Parathyroid adenoma (tissue), 2 donors: ENCODE data around the gene TEP1.

Experiments used
- H2AFZ ChIP-seq: fragments of 300-600 bp; sonication (generic); one replicate; pipeline ENCODE4 v1.7.0; 2017; ENCODE audit warnings: antibody characterized with exemption, mild to moderate bottlenecking
- H3K27ac ChIP-seq: fragments of 300-600 bp; sonication (generic); one replicate; pipeline ENCODE4 v1.7.0; 2017
- H3K27me3 ChIP-seq: fragments of 300-600 bp; sonication (generic); one replicate; pipeline ENCODE4 v1.7.0; 2017; ENCODE audit warnings: low read length; ENCODE audit not compliant: control insufficient read depth, insufficient read depth
- H3K36me3 ChIP-seq: fragments of 300-600 bp; sonication (generic); one replicate; pipeline ENCODE4 v1.7.0; 2017; ENCODE audit warnings: low read length; ENCODE audit not compliant: control insufficient read depth, insufficient read depth
- H3K4me1 ChIP-seq: fragments of 300-600 bp; sonication (generic); one replicate; pipeline ENCODE4 v1.7.0; 2017; ENCODE audit warnings: control low read depth
- H3K4me2 ChIP-seq: fragments of 300-600 bp; sonication (generic); one replicate; pipeline ENCODE4 v1.7.0; 2017; ENCODE audit warnings: low read length
- H3K4me3 ChIP-seq: fragments of 300-600 bp; sonication (generic); one replicate; pipeline ENCODE4 v1.7.0; 2017; ENCODE audit warnings: low read depth, low read length
- H3K79me2 ChIP-seq: fragments of 300-600 bp; sonication (generic); one replicate; pipeline ENCODE4 v1.7.0; 2017; ENCODE audit warnings: control low read depth
- H3K9ac ChIP-seq: fragments of 300-600 bp; sonication (generic); one replicate; pipeline ENCODE4 v1.7.0; 2017; ENCODE audit warnings: mild to moderate bottlenecking
- H3K9me3 ChIP-seq: fragments of 300-600 bp; sonication (generic); one replicate; pipeline ENCODE4 v1.7.0; 2017; ENCODE audit warnings: low read length; ENCODE audit not compliant: control insufficient read depth
- TF ChIP-seq, protein P1 (sequence below): fragments of 300-600 bp; sonication (generic); IDR thresholded peaks from one replicate; pipeline ENCODE4 v1.7.0; 2017; ENCODE audit warnings: antibody characterized with exemption, mild to moderate bottlenecking
- donor health status: primary hyperparathyroidism.

The TEP1 gene

DNA sequence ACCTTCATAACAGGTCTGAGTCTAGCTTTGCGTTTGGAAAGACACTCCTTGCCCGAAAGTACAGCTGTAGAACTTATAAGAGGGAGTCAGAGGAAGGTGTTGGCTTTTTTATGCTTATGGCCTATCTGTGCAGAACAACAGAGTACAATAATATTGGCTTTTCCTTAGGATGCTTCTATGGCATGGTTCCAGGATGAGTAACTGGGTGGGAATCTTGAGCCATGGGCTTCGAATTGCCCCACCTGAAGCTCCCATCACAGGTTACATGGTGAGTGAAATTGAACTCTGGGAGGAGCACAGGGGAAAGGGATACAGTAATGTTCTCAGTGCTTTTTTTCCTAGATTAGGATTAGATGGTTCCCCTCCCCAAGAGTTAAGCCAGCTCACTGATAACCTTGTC, 56.9 kb downstream of the TEP1 start:
- H3K36me3 ChIP-seq, result no peaks in the 10 kb centered on the region
- H3K4me1 ChIP-seq, result no peaks in the 10 kb centered on the region
- no peaks in the 10 kb centered on the region for H3K9me3 ChIP-seq
- H3K27ac ChIP-seq, result no peak overlapping the region
- no peak overlapping the region for H2AFZ ChIP-seq
- TF ChIP-seq, protein P1, sequence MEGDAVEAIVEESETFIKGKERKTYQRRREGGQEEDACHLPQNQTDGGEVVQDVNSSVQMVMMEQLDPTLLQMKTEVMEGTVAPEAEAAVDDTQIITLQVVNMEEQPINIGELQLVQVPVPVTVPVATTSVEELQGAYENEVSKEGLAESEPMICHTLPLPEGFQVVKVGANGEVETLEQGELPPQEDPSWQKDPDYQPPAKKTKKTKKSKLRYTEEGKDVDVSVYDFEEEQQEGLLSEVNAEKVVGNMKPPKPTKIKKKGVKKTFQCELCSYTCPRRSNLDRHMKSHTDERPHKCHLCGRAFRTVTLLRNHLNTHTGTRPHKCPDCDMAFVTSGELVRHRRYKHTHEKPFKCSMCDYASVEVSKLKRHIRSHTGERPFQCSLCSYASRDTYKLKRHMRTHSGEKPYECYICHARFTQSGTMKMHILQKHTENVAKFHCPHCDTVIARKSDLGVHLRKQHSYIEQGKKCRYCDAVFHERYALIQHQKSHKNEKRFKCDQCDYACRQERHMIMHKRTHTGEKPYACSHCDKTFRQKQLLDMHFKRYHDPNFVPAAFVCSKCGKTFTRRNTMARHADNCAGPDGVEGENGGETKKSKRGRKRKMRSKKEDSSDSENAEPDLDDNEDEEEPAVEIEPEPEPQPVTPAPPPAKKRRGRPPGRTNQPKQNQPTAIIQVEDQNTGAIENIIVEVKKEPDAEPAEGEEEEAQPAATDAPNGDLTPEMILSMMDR, result no peak
- no peak overlapping the region for H3K4me2 ChIP-seq
- no peak overlapping the region for H3K4me3 ChIP-seq
- no peaks in the 10 kb centered on the region for H3K27me3 ChIP-seq
- H3K79me2 ChIP-seq, result no peaks in the 10 kb centered on the region
- no peak overlapping the region for H3K9ac ChIP-seq

DNA sequence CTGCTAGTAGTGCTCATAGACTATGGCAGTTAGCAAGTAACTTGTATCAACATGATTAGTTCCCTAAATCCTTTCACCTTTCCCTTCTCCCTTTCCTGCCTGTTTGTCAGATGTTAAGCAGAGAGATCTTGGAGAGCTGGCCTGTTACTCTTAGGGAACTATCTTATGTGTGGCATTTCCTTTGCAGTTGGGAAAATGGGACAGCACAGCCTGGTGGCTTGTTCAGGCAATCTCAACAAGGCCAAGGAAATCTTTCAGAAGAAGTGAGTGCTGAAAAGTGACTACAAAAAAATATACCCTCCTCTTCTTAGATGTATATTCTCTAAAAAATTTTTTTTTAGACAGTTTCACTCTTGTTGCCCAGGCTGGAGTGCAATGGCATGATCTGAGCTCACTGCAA, 62.4 kb downstream of the TEP1 start:
- H3K36me3 ChIP-seq, result no peaks in the 10 kb centered on the region
- no peak overlapping the region for H2AFZ ChIP-seq
- H3K27ac ChIP-seq, result no peak overlapping the region
- no peak overlapping the region for H3K4me3 ChIP-seq
- H3K4me1 ChIP-seq, result no peaks in the 10 kb centered on the region
- no peak overlapping the region for H3K4me2 ChIP-seq
- H3K9me3 ChIP-seq, result no peaks in the 10 kb centered on the region
- no peak overlapping the region for H3K9ac ChIP-seq
- no peaks in the 10 kb centered on the region for H3K79me2 ChIP-seq
- TF ChIP-seq, protein P1, result peak; percentile 12
- no peaks in the 10 kb centered on the region for H3K27me3 ChIP-seq

DNA sequence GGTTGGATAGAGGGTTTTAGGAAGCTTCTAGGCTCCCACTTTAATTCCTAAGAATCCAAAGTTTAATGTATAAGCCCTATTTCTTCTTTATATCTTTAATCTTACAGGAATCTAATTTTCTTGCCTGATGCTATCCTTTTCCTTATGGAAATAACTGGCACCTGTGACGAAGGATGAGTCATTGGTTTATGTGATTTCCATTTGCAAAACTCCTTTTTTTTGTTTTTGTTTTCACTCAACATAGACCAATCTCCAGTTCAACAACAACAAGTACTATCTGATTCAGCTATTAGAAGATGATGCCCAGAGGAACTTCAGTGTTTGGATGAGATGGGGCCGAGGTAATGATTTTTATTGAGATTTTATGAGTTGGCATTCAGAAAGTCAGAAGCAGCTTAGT, 63.0 kb downstream of the TEP1 start:
- Histone ChIP-seq H3K27me3 (no peaks in the 10 kb centered on the region), H3K9ac (no peak overlapping the region), H3K36me3 (no peaks in the 10 kb centered on the region), H3K4me1 (no peaks in the 10 kb centered on the region), H3K79me2 (no peaks in the 10 kb centered on the region), H2AFZ (no peak overlapping the region), H3K27ac (no peak overlapping the region), H3K4me3 (no peak overlapping the region), H3K4me2 (no peak overlapping the region), H3K9me3 (no peaks in the 10 kb centered on the region)
- TF ChIP-seq, protein P1, result no peak

DNA sequence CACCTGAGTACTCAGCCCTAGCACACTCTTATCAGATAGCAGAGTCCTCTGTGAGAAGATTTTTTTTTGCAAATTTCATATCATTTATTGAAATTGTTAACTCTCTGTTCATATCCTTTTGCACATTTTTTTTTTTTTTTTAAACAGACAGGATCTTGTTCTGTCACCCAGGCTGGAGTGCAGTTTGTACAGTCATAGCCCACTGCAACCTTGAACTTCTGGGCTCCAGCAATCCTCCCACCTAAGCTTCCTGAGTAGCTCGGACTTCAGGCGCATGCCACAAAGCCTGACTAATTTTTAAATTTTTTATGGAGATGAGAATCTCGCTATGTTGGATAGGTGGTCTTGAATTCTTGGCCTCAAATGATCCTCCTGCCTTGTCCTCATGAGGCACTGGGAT, 65.6 kb downstream of the TEP1 start:
- H3K9ac ChIP-seq, result no peak overlapping the region
- H3K4me3 ChIP-seq, result no peak overlapping the region
- no peaks in the 10 kb centered on the region for H3K79me2 ChIP-seq
- H3K4me1 ChIP-seq, result no peaks in the 10 kb centered on the region
- no peaks in the 10 kb centered on the region for H3K27me3 ChIP-seq
- H2AFZ ChIP-seq, result no peak overlapping the region
- TF ChIP-seq, protein P1, result no peak
- H3K9me3 ChIP-seq, result no peaks in the 10 kb centered on the region
- no peaks in the 10 kb centered on the region for H3K36me3 ChIP-seq
- no peak overlapping the region for H3K4me2 ChIP-seq
- H3K27ac ChIP-seq, result no peak overlapping the region

DNA sequence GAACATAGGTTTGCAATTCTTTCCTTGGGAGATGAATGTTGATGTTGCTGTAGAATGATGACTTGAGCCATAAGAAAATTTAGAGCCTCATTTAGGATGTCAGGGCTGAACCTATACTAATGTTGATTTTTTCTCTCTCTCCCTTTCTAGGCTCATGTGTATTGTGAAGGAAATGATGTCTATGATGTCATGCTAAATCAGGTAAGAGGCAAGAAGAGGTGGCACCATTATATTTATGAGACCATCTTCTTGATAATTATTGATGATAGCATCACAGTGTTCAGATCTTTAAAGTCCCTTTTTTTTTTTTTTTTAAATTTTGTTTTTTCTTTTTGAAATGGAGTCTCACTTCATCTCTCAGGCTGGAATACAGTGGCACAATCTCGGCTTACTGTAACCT, 66.6 kb downstream of the TEP1 start:
- no peaks in the 10 kb centered on the region for H3K36me3 ChIP-seq
- no peaks in the 10 kb centered on the region for H3K27me3 ChIP-seq
- no peaks in the 10 kb centered on the region for H3K79me2 ChIP-seq
- no peaks in the 10 kb centered on the region for H3K4me1 ChIP-seq
- H3K9me3 ChIP-seq, result no peaks in the 10 kb centered on the region
- no peak overlapping the region for H3K9ac ChIP-seq
- H3K27ac ChIP-seq, result no peak overlapping the region
- H3K4me3 ChIP-seq, result no peak overlapping the region
- no peak overlapping the region for H2AFZ ChIP-seq
- H3K4me2 ChIP-seq, result no peak overlapping the region
- TF ChIP-seq, protein P1, result no peak
